ENCODE measurements around the gene ANXA1. TPM values are rescaled to one million over a fixed set of nuclear protein-coding genes. Genes with fewer than 3 reads are reported as not detected.

ANXA1 gene
- total RNA-seq, 1 donor from 2014 or later: 923 TPM

GRCh38 chr9:73199886-73200285 is 48.2 kb downstream of the ANXA1 start:
- H3K36me3 Mint-ChIP-seq: no peaks in the 10 kb centered on the region
- no peak for TF ChIP-seq CTCF (conservative IDR thresholded peaks at IDR 0.05)
- no peak for DNase-seq (ENCODE audit: extremely low spot score, unreplicated experiment)

GRCh38 chr9:73200694-73201452 is 49.2 kb downstream of the ANXA1 start:
- H3K36me3 Mint-ChIP-seq: no peaks in the 10 kb centered on the region
- no peak for DNase-seq (ENCODE audit: extremely low spot score, unreplicated experiment)
- no peak overlapping the region for H3K27ac Mint-ChIP-seq
- H3K9me3 Mint-ChIP-seq: no peaks in the 10 kb centered on the region
- peak; percentile 77 for TF ChIP-seq CTCF (conservative IDR thresholded peaks at IDR 0.05)
- peaks cover 4% of the 10 kb centered on the region for H3K27me3 Mint-ChIP-seq
- no peaks in the 10 kb centered on the region for H3K4me1 Mint-ChIP-seq (ENCODE audit: unreplicated experiment)
- no peak overlapping the region for H3K4me3 Mint-ChIP-seq

More at GRCh38 chr9:73199886-73200285, 48.2 kb downstream of the ANXA1 start:
- H3K27ac Mint-ChIP-seq: no peak overlapping the region
- H3K4me1 Mint-ChIP-seq (ENCODE audit: unreplicated experiment): no peaks in the 10 kb centered on the region
- peaks cover 4% of the 10 kb centered on the region for H3K27me3 Mint-ChIP-seq
- no peak overlapping the region for H3K4me3 Mint-ChIP-seq
- no peaks in the 10 kb centered on the region for H3K9me3 Mint-ChIP-seq

- Mint-ChIP-seq H3K4me3 (no peak overlapping the region), H3K36me3 (no peaks in the 10 kb centered on the region), H3K9me3 (no peaks in the 10 kb centered on the region), H3K27ac (no peak overlapping the region), H3K27me3 (peaks cover 4% of the 10 kb centered on the region), H3K4me1 (ENCODE audit: unreplicated experiment) (no peaks in the 10 kb centered on the region)
- no peak for TF ChIP-seq CTCF (conservative IDR thresholded peaks at IDR 0.05)
- no peak for DNase-seq (ENCODE audit: extremely low spot score, unreplicated experiment)
Measured at GRCh38 chr9:73202980-73203379, 51.3 kb downstream of the ANXA1 start.

- Mint-ChIP-seq H3K4me3 (no peak overlapping the region), H3K27ac (no peak overlapping the region), H3K9me3 (no peaks in the 10 kb centered on the region), H3K27me3 (peaks cover 7% of the 10 kb centered on the region), H3K4me1 (ENCODE audit: unreplicated experiment) (no peaks in the 10 kb centered on the region), H3K36me3 (no peaks in the 10 kb centered on the region)
- TF ChIP-seq CTCF (conservative IDR thresholded peaks at IDR 0.05): no peak
- no peak for DNase-seq (ENCODE audit: extremely low spot score, unreplicated experiment)
Measured at GRCh38 chr9:73204936-73205335, 53.3 kb downstream of the ANXA1 start.

- DNase-seq (ENCODE audit: extremely low spot score, unreplicated experiment): no peak
- Mint-ChIP-seq H3K9me3 (no peaks in the 10 kb centered on the region), H3K4me3 (no peak overlapping the region), H3K4me1 (ENCODE audit: unreplicated experiment) (no peaks in the 10 kb centered on the region), H3K27ac (no peak overlapping the region), H3K36me3 (no peaks in the 10 kb centered on the region), H3K27me3 (peaks cover 4% of the 10 kb centered on the region)
- no peak for TF ChIP-seq CTCF (conservative IDR thresholded peaks at IDR 0.05)
Measured at GRCh38 chr9:73206851-73207250, 55.2 kb downstream of the ANXA1 start.

Data from type B pancreatic cell (in vitro differentiated cells).